ENCODE data around the gene STXBP5L. TPM values are rescaled to one million over a fixed set of nuclear protein-coding genes. Genes with fewer than 3 reads are reported as not detected.

STXBP5L gene
- total and polyA plus RNA-seq, 7 donors, result under 0.01 to 0.01 TPM; not detected in 5

DNA sequence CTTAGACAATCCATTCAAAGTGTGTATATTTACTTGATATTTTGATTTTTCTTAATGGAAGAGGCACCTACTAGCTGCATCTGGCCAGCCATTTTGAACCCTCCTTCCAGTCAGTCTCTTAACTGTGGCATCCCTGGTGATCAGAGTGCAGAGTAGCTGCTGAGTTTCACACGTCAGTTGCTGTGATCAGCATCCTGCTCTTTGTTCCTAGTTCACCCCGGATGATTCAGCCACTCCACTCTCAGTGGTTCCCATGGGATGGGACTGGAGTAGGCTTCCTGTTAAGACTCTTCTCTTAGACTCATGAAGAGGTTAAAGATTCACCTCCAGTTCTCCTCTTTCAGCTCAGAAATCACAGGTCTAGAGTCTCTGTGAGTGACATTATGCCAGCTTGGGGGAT, 75.8 kb downstream of the STXBP5L start:
- no peak for ATAC-seq
- intact Hi-C loops (cut with DNase I), result no loop called here
- Histone ChIP-seq H3K4me3 (no peak overlapping the region), H3K36me3 (ENCODE audit: insufficient read depth in 1 of 2, low read depth in 1 of 2) (no peaks in the 10 kb centered on the region), H3K27ac (no peak overlapping the region), H3K9me3 (peaks cover 3% of the 10 kb centered on the region), H3K4me1 (no peaks in the 10 kb centered on the region), H3K27me3 (ENCODE audit: insufficient read depth in 3 of 3, low read length in 2 of 3) (no peaks in the 10 kb centered on the region)
- WGBS, 3 donors, result 22 to 32% (median 28%) methylated on average over 2 of the region's 2 CpGs
- TF ChIP-seq, protein P1, sequence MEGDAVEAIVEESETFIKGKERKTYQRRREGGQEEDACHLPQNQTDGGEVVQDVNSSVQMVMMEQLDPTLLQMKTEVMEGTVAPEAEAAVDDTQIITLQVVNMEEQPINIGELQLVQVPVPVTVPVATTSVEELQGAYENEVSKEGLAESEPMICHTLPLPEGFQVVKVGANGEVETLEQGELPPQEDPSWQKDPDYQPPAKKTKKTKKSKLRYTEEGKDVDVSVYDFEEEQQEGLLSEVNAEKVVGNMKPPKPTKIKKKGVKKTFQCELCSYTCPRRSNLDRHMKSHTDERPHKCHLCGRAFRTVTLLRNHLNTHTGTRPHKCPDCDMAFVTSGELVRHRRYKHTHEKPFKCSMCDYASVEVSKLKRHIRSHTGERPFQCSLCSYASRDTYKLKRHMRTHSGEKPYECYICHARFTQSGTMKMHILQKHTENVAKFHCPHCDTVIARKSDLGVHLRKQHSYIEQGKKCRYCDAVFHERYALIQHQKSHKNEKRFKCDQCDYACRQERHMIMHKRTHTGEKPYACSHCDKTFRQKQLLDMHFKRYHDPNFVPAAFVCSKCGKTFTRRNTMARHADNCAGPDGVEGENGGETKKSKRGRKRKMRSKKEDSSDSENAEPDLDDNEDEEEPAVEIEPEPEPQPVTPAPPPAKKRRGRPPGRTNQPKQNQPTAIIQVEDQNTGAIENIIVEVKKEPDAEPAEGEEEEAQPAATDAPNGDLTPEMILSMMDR (IDR thresholded peaks at IDR 0.05), result no peak
- no peak for DNase-seq

- DNase-seq, result no peak
- no peaks in the 10 kb centered on the region for H3K4me1 ChIP-seq
- ATAC-seq, result no peak
- intact Hi-C loops (cut with DNase I), result no loop called here
- no peaks in the 10 kb centered on the region for H3K36me3 ChIP-seq (ENCODE audit: insufficient read depth in 1 of 2, low read depth in 1 of 2)
- peaks cover 3% of the 10 kb centered on the region for H3K9me3 ChIP-seq
- 52 to 61% (median 57%) methylated on average over 1 of the region's 1 CpG for WGBS, 3 donors
- TF ChIP-seq, protein P1 (IDR thresholded peaks at IDR 0.05), result no peak
- H3K4me3 ChIP-seq, result no peak overlapping the region
- no peak overlapping the region for H3K27ac ChIP-seq
- H3K27me3 ChIP-seq (ENCODE audit: insufficient read depth in 3 of 3, low read length in 2 of 3), result no peaks in the 10 kb centered on the region
These were observed 77.2 kb downstream of the STXBP5L start for GRCh38 chr3:120985242-120985641.

GRCh38 chr3:120988994-120989393, 81.0 kb downstream of the STXBP5L start:
- Histone ChIP-seq H3K36me3 (ENCODE audit: insufficient read depth in 1 of 2, low read depth in 1 of 2) (no peaks in the 10 kb centered on the region), H3K4me1 (no peaks in the 10 kb centered on the region), H3K27ac (no peak overlapping the region), H3K4me3 (no peak overlapping the region), H3K27me3 (ENCODE audit: insufficient read depth in 3 of 3, low read length in 2 of 3) (no peaks in the 10 kb centered on the region), H3K9me3 (no peaks in the 10 kb centered on the region)
- DNase-seq (no peak), ATAC-seq (no peak)
- TF ChIP-seq, protein P1 (IDR thresholded peaks at IDR 0.05), result no peak
- intact Hi-C loops (cut with DNase I), result no loop called here
- WGBS, 3 donors, result 93 to 95% (median 95%) methylated on average over 4 of the region's 4 CpGs

DNA sequence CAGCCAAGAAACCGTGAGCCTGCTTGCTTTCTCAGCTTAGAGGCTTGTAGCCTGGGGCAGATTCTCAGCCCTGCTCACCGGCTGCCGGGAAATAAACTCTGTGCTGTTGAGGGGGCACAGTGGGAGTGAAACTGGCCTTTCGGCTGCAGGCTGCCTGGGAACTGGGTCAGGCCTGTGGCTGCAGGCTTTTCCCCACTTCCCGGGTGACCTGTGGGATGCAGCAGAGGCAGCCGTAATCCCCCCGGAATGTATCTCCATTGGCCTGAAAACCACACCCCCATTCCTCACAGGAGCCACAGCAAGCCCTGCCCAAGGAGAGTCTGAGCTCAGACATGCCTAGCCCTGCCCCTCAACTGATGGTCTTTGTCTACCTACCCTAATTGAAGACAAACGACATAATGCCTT, 110.9 kb downstream of the STXBP5L start:
- intact Hi-C loops (cut with DNase I), result no loop called here
- no peaks in the 10 kb centered on the region for H3K36me3 ChIP-seq (ENCODE audit: insufficient read depth in 1 of 2, low read depth in 1 of 2)
- no peaks in the 10 kb centered on the region for H3K4me1 ChIP-seq
- H3K27ac ChIP-seq, result no peak overlapping the region
- no peaks in the 10 kb centered on the region for H3K27me3 ChIP-seq (ENCODE audit: insufficient read depth in 3 of 3, low read length in 2 of 3)
- ATAC-seq, result no peak
- H3K9me3 ChIP-seq, result peaks cover 3% of the 10 kb centered on the region
- TF ChIP-seq, protein P1 (IDR thresholded peaks at IDR 0.05), result no peak
- no peak overlapping the region for H3K4me3 ChIP-seq
- DNase-seq, result peak in 1 of 2 donors; percentile 34
- WGBS, 3 donors, result 78 to 84% (median 83%) methylated on average over 8 of the region's 8 CpGs

GRCh38 chr3:121063628-121064027, 155.6 kb downstream of the STXBP5L start:
- TF ChIP-seq, protein P1 (IDR thresholded peaks at IDR 0.05), result no peak
- Histone ChIP-seq H3K9me3 (no peaks in the 10 kb centered on the region), H3K4me3 (no peak overlapping the region), H3K4me1 (no peaks in the 10 kb centered on the region), H3K36me3 (ENCODE audit: insufficient read depth in 1 of 2, low read depth in 1 of 2) (no peaks in the 10 kb centered on the region), H3K27me3 (ENCODE audit: insufficient read depth in 3 of 3, low read length in 2 of 3) (no peaks in the 10 kb centered on the region), H3K27ac (no peak overlapping the region)
- WGBS, 3 donors, result 72 to 76% (median 75%) methylated on average over 6 of the region's 6 CpGs
- intact Hi-C loops (cut with DNase I), result no loop called here
- no peak for DNase-seq
- ATAC-seq, result no peak

Measured in psoas muscle (tissue), 8 donors.